Measurements from ENCODE around the gene NEURL1. TPM values are rescaled to one million over a fixed set of nuclear protein-coding genes. Genes with fewer than 3 reads are reported as not detected.

Gene NEURL1
- total RNA-seq, 4 donors from 2014 or later: 40.4 to 51.8 (median 45.8) TPM

GRCh38 chr10:103557455-103557854 lies 64.0 kb downstream of the NEURL1 start:
- Histone ChIP-seq H3K4me1 (peaks cover 0 to 16% (median 2%) of the 10 kb centered on the region in 4 donors), H3K27me3 (no peaks in the 10 kb centered on the region), H3K4me3 (no peak overlapping the region), H3K9me3 (peaks cover 0 to 6% (median 0%) of the 10 kb centered on the region in 4 donors), H3K27ac (no peak overlapping the region), H3K36me3 (no peaks in the 10 kb centered on the region)
- DNase-seq: peak in 2 of 3 donors; percentile 53 to 63
- TF ChIP-seq POLR2A (IDR thresholded peaks at IDR 0.05): no peak
- no peak for TF ChIP-seq CTCF (IDR thresholded peaks at IDR 0.05)

DNA sequence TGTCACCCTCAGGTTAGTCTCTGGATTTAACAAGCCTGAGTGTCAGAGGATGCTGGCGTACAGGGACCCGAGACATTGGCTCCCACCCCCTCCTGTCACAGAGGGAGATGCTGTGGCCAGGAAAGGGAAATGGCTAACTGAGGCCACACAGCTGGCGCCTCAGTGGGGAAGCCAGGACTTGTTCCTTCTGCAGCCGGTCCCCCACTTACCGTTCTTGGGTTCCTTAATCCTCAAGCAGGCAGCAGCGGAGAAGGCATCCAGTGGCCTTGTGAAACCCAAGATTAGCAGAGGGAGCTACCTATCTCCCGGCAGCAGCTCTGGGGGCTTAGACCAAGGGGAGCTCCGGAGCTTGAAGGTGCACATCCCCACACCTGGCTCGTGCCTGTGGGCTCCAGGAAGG lies 65.4 kb downstream of the NEURL1 start:
- H3K9me3 ChIP-seq: peaks cover 0 to 6% (median 0%) of the 10 kb centered on the region in 4 donors
- no peak for TF ChIP-seq POLR2A (IDR thresholded peaks at IDR 0.05)
- TF ChIP-seq CTCF (IDR thresholded peaks at IDR 0.05): no peak
- H3K27me3 ChIP-seq: no peaks in the 10 kb centered on the region
- peaks cover 0 to 16% (median 2%) of the 10 kb centered on the region in 4 donors for H3K4me1 ChIP-seq
- DNase-seq: no peak
- H3K36me3 ChIP-seq: no peaks in the 10 kb centered on the region
- peak overlapping the region in 1 of 4 donors; percentile 10 for H3K4me3 ChIP-seq
- no peak overlapping the region for H3K27ac ChIP-seq

- no peaks in the 10 kb centered on the region for H3K27me3 ChIP-seq
- H3K4me1 ChIP-seq: peaks cover 0 to 11% (median 2%) of the 10 kb centered on the region in 4 donors
- peaks cover 0 to 6% (median 0%) of the 10 kb centered on the region in 4 donors for H3K9me3 ChIP-seq
- no peaks in the 10 kb centered on the region for H3K36me3 ChIP-seq
- no peak for DNase-seq
- no peak overlapping the region for H3K27ac ChIP-seq
- no peak overlapping the region for H3K4me3 ChIP-seq
- TF ChIP-seq CTCF (IDR thresholded peaks at IDR 0.05): no peak
- TF ChIP-seq POLR2A (IDR thresholded peaks at IDR 0.05): no peak
These were observed 66.3 kb downstream of the NEURL1 start for GRCh38 chr10:103559776-103560175.

GRCh38 chr10:103560886-103561285 lies 67.4 kb downstream of the NEURL1 start:
- peaks cover 0 to under 1% (median 0%) of the 10 kb centered on the region in 4 donors for H3K4me1 ChIP-seq
- peaks cover 0 to 6% (median 0%) of the 10 kb centered on the region in 4 donors for H3K9me3 ChIP-seq
- TF ChIP-seq POLR2A (IDR thresholded peaks at IDR 0.05) (no peak), CTCF (IDR thresholded peaks at IDR 0.05) (no peak)
- H3K36me3 ChIP-seq: no peaks in the 10 kb centered on the region
- no peak for DNase-seq
- H3K27me3 ChIP-seq: no peaks in the 10 kb centered on the region
- H3K4me3 ChIP-seq: no peak overlapping the region
- no peak overlapping the region for H3K27ac ChIP-seq

DNA sequence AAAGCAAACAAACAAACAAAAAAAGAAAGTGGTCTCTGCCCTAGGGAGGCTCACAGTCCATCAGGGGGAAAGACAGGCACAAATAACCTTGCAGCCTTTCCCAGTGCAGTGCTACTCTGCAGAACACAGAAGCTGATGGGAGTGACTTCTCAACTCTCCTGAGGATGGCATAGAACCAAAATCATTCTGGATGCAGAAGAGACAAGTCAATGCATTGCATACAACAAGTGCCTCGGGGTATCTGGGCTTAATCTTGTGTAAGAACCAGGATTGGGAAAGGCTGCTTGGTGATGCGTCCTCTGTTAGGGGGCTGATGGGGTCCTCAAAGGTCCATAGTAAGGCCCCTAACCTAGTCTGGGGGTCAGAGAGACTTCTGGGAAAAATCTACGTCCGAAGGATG lies 68.9 kb downstream of the NEURL1 start:
- Histone ChIP-seq H3K27me3 (no peaks in the 10 kb centered on the region), H3K9me3 (peaks cover 0 to 6% (median 0%) of the 10 kb centered on the region in 4 donors), H3K4me1 (no peaks in the 10 kb centered on the region), H3K4me3 (no peak overlapping the region), H3K27ac (no peak overlapping the region), H3K36me3 (no peaks in the 10 kb centered on the region)
- no peak for TF ChIP-seq CTCF (IDR thresholded peaks at IDR 0.05)
- TF ChIP-seq POLR2A (IDR thresholded peaks at IDR 0.05): no peak
- no peak for DNase-seq

All from Peyer's patch (tissue), 4 donors.